SK-N-SH (cell line): Measurements from ENCODE around the gene DTNA. TPM values are rescaled to one million over a fixed set of nuclear protein-coding genes. Genes with fewer than 3 reads are reported as not detected.
"Not testable (repeated sequence)": the region's sequence is repeated elsewhere in the genome, so short reads cannot be mapped to it uniquely, and the experiment has no call there.

ENCODE experiments used
- CTCF ChIA-PET: fragments of 300-600, 350-600 bp; formaldehyde crosslinking; extraction: SDS; loops from one replicate; lab custom pipeline; 2021; lab: Yijun Ruan, JAX
- POLR2A ChIA-PET: fragments of 350-600 bp; sonication (Branson Sonifier 250); formaldehyde crosslinking; extraction: SDS; loops from one replicate; lab custom pipeline; 2020; ENCODE audit warnings: antibody characterized with exemption, inconsistent platforms; lab: Yijun Ruan, JAX
- DNase-seq: peaks from one replicate; pipeline ENCODE4 v3.0.0; 2012
- H2AFZ ChIP-seq: fragments of 200-600 bp; sonication (generic); 2 replicates; pipeline ENCODE4 v1.8.1; 2016; ENCODE audit warnings: antibody characterized with exemption, mild to moderate bottlenecking, low read depth
- H3F3A ChIP-seq: fragments of 200-600 bp; sonication (generic); replicated peaks from 2 replicates; pipeline ENCODE3; 2016; ENCODE audit warnings: antibody characterized with exemption, mild to moderate bottlenecking; ENCODE audit not compliant: insufficient read depth
- H3K27ac ChIP-seq, 2 experiments: fragments of 200-500 bp in 1 of 2; fragments of 200-600 bp in 1 of 2; sonication (Bioruptor generic) in 1 of 2; sonication (generic), shearing (Covaris generic) in 1 of 2; 2 replicates each; pipeline versions ENCODE4 v1.5.1 to v1.6.1; 2014 to 2016; ENCODE audit warnings: low read depth in 2 of 2, inconsistent platforms in 1 of 2, low read length in 1 of 2, mild to moderate bottlenecking in 1 of 2, mixed read lengths in 1 of 2
- H3K27me3 ChIP-seq: fragments of 200-600 bp; sonication (generic), shearing (Covaris generic); 2 replicates; pipeline ENCODE4 v1.6.1; 2016; ENCODE audit warnings: mixed run types; ENCODE audit not compliant: insufficient read depth
- H3K36me3 ChIP-seq, 2 experiments: fragments of 200-500 bp in 1 of 2; fragments of 200-600 bp in 1 of 2; sonication (Bioruptor generic) in 1 of 2; sonication (generic) in 1 of 2; replicated peaks in 1 of 2; 2 replicates each; pipeline versions ENCODE3 to v1.5.1; 2014 to 2016; ENCODE audit warnings: low read length in 1 of 2, mild to moderate bottlenecking in 1 of 2; ENCODE audit not compliant: insufficient read depth in 2 of 2, control insufficient read depth in 1 of 2
- H3K4me1 ChIP-seq, 2 experiments: fragments of 200-500 bp in 1 of 2; fragments of 200-600 bp in 1 of 2; sonication (Bioruptor generic) in 1 of 2; sonication (generic), shearing (Covaris generic) in 1 of 2; 2 replicates each; pipeline versions ENCODE4 v1.5.1 to v1.6.1; 2014 to 2016; ENCODE audit warnings: low read depth in 1 of 2, low read length in 1 of 2, mixed run types in 1 of 2; ENCODE audit not compliant: insufficient read depth in 2 of 2, control insufficient read depth in 1 of 2
- H3K4me2 ChIP-seq: fragments of 200-600 bp; sonication (generic), shearing (Covaris generic); 2 replicates; pipeline ENCODE4 v1.6.1; 2017; ENCODE audit warnings: mixed run types
- H3K4me3 ChIP-seq, 2 experiments: fragments of 200-500 bp in 1 of 2; fragments of 200-600 bp in 1 of 2; sonication (Bioruptor generic) in 1 of 2; sonication (generic), shearing (Covaris generic) in 1 of 2; 2 replicates each; pipeline versions ENCODE4 v1.5.1 to v1.8.1; 2014 to 2016; ENCODE audit warnings: low read depth in 2 of 2, inconsistent platforms in 1 of 2, low read length in 1 of 2, mild to moderate bottlenecking in 1 of 2, mixed read lengths in 1 of 2, moderate library complexity in 1 of 2
- H3K79me2 ChIP-seq: fragments of 200-600 bp; sonication (generic); 2 replicates; pipeline ENCODE4 v1.8.1; 2017; ENCODE audit warnings: mild to moderate bottlenecking; ENCODE audit not compliant: insufficient read depth
- H3K9ac ChIP-seq: fragments of 200-600 bp; sonication (generic); 2 replicates; pipeline ENCODE4 v1.6.1; 2017; ENCODE audit warnings: mixed run types
- H3K9me2 ChIP-seq: fragments of 200-600 bp; sonication (generic); 2 replicates; pipeline ENCODE4 v1.6.1; 2017; ENCODE audit warnings: mixed run types
- H3K9me3 ChIP-seq: fragments of 200-600 bp; sonication (generic); 2 replicates; pipeline ENCODE4 v1.6.1; 2017; ENCODE audit warnings: mixed run types, mild to moderate bottlenecking, moderate library complexity
- H4K20me1 ChIP-seq: fragments of 200-600 bp; sonication (generic); 2 replicates; pipeline ENCODE4 v1.6.1; 2017; ENCODE audit warnings: mild to moderate bottlenecking, mixed run types; ENCODE audit not compliant: insufficient read depth
- CHD2 ChIP-seq: fragments of 150-350 bp; IDR thresholded peaks from 2 replicates; pipeline ENCODE4 v1.6.1; 2018; ENCODE audit warnings: low read length; ENCODE audit not compliant: partially characterized antibody
- CTCF ChIP-seq: fragments of 200-600 bp; sonication (generic); IDR thresholded peaks from 2 replicates; pipeline ENCODE4 v1.6.1; 2017; ENCODE audit warnings: antibody characterized with exemption, mild to moderate bottlenecking, moderate library complexity
- EP300 ChIP-seq, 2 experiments: IDR thresholded peaks; 2 replicates each; pipeline versions ENCODE4 v1.4.0 to v1.6.1; 2012; ENCODE audit warnings: borderline replicate concordance in 1 of 2, low read depth in 1 of 2, low read length in 1 of 2
- GATA2 ChIP-seq: sonication (generic); formaldehyde crosslinking; IDR thresholded peaks from 2 replicates; pipeline ENCODE4 v1.5.0; 2020; ENCODE audit warnings: mild to moderate bottlenecking, missing genetic modification reagents
- MEF2A ChIP-seq: IDR thresholded peaks from 2 replicates; pipeline ENCODE4 v1.4.0; 2012; ENCODE audit warnings: low read depth, borderline replicate concordance
- NFIC ChIP-seq: IDR thresholded peaks from 2 replicates; pipeline ENCODE4 v1.4.0; 2012; ENCODE audit warnings: borderline replicate concordance
- RFX5 ChIP-seq: IDR thresholded peaks from 2 replicates; pipeline ENCODE4 v1.6.1; 2012; ENCODE audit warnings: mild to moderate bottlenecking, improper control_type of control experiment, low read length
- RXRA ChIP-seq: IDR thresholded peaks from 2 replicates; pipeline ENCODE4 v1.4.0; 2012; ENCODE audit warnings: low read depth, mild to moderate bottlenecking, borderline replicate concordance
- TCF12 ChIP-seq: IDR thresholded peaks from 2 replicates; pipeline ENCODE4 v1.4.0; 2012
- USF2 ChIP-seq: fragments of 150-350 bp; IDR thresholded peaks from 2 replicates; pipeline ENCODE4 v1.6.1; 2017; ENCODE audit warnings: antibody characterized with exemption, low read length, low read depth, borderline replicate concordance
- YY1 ChIP-seq: IDR thresholded peaks from 2 replicates; pipeline ENCODE4 v1.4.0; 2012; ENCODE audit warnings: low read depth, mild to moderate bottlenecking
- WGBS: methylation state at CpG from one replicate; pipeline ENCODE4 v1.1.6; 2017; ENCODE audit warnings: low lambda C conversion rate; 5-methylcytosine and 5-hydroxymethylcytosine counted together
- polyA plus RNA-seq, 3 experiments: library from polyadenylated mRNA; depleted of rRNA; stranded (reverse); fragments of >200 nt; gene quantifications; 2 replicates each; pipeline ENCODE4 v1.2.3, GENCODE V29; 2012
- TF ChIP-seq, protein P1 (sequence below): IDR thresholded peaks from 2 replicates; pipeline ENCODE4 v1.6.1; 2012; ENCODE audit warnings: mild to moderate bottlenecking, low read depth, low read length, moderate library complexity
- TF ChIP-seq, protein P2 (sequence below): IDR thresholded peaks from 2 replicates; pipeline ENCODE4; 2012

Gene DTNA
- polyA plus RNA-seq, 1 of the 3 experiments (the other 2 are of a cell fraction), result 7.9 TPM

DNA sequence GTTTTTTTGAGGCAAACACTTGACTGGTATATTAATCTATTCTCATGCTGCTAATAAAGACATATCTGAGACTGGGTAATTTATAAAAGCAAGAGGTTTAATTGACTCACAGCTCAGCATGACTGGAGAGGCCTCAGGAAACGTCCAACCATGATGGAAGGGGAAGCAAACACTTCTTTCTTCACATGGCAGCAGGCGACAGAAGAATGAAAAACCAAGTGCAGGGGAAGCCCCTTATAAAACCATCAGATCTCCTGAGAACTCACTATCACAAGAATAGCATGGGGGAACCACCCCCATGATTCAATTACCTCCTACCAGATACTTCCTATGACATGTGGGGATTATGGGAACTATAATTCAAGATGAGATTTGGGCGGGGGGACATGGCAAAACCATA is 194.9 kb downstream of the DTNA start:
- DNase-seq, result no peak
- CTCF ChIA-PET, result no interaction called here
- WGBS, result 47% methylated on average over 3 of the region's 3 CpGs
- Histone ChIP-seq H3K9me3 (no peaks in the 10 kb centered on the region), H3K27ac (no peak overlapping the region), H3F3A (no peaks in the 10 kb centered on the region), H3K4me1 (no peaks in the 10 kb centered on the region), H3K36me3 (no peaks in the 10 kb centered on the region), H3K9me2 (no peaks in the 10 kb centered on the region), H3K79me2 (no peaks in the 10 kb centered on the region), H3K4me2 (no peak overlapping the region), H4K20me1 (no peaks in the 10 kb centered on the region), H2AFZ (no peak overlapping the region), H3K27me3 (no peaks in the 10 kb centered on the region), H3K4me3 (no peak overlapping the region), H3K9ac (no peak overlapping the region)
- POLR2A ChIA-PET, result no interaction called here
- TF ChIP-seq, protein P1, sequence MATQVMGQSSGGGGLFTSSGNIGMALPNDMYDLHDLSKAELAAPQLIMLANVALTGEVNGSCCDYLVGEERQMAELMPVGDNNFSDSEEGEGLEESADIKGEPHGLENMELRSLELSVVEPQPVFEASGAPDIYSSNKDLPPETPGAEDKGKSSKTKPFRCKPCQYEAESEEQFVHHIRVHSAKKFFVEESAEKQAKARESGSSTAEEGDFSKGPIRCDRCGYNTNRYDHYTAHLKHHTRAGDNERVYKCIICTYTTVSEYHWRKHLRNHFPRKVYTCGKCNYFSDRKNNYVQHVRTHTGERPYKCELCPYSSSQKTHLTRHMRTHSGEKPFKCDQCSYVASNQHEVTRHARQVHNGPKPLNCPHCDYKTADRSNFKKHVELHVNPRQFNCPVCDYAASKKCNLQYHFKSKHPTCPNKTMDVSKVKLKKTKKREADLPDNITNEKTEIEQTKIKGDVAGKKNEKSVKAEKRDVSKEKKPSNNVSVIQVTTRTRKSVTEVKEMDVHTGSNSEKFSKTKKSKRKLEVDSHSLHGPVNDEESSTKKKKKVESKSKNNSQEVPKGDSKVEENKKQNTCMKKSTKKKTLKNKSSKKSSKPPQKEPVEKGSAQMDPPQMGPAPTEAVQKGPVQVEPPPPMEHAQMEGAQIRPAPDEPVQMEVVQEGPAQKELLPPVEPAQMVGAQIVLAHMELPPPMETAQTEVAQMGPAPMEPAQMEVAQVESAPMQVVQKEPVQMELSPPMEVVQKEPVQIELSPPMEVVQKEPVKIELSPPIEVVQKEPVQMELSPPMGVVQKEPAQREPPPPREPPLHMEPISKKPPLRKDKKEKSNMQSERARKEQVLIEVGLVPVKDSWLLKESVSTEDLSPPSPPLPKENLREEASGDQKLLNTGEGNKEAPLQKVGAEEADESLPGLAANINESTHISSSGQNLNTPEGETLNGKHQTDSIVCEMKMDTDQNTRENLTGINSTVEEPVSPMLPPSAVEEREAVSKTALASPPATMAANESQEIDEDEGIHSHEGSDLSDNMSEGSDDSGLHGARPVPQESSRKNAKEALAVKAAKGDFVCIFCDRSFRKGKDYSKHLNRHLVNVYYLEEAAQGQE, result no peak
- TF ChIP-seq MEF2A (no peak), RFX5 (no peak), CTCF (no peak), TCF12 (no peak), CHD2 (no peak), USF2 (no peak), EP300 (IDR thresholded peaks at IDR 0.05; ENCODE audit: borderline replicate concordance in 1 of 2, low read depth in 1 of 2, low read length in 1 of 2) (no peak), RXRA (no peak), YY1 (no peak), NFIC (no peak), GATA2 (CRISPR knock-in tag) (no peak)
- TF ChIP-seq, protein P2, sequence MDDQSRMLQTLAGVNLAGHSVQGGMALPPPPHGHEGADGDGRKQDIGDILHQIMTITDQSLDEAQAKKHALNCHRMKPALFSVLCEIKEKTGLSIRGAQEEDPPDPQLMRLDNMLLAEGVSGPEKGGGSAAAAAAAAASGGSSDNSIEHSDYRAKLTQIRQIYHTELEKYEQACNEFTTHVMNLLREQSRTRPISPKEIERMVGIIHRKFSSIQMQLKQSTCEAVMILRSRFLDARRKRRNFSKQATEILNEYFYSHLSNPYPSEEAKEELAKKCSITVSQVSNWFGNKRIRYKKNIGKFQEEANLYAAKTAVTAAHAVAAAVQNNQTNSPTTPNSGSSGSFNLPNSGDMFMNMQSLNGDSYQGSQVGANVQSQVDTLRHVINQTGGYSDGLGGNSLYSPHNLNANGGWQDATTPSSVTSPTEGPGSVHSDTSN, result no peak

DNA sequence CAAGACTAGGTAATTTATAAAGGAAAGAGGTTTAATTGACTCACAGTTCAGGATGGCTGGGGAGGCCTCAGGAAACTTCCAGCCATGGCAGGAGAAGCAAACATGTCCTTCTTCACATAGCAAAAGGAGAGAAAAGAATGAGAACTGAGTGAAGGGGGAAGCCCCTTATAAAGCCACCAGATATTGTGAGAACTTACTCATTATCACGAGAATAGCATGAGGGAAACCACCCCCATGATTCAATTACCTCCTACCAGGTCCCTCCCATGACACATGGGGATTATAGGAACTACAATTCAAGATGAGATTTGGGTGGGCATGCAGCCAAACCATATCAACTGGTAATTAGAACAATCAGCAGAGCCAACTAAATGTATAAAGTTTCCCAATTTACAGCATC is 196.9 kb downstream of the DTNA start:
- H3K9me2 ChIP-seq, H3K27ac ChIP-seq, CTCF ChIA-PET, H2AFZ ChIP-seq, H3K4me1 ChIP-seq, H4K20me1 ChIP-seq, H3K9ac ChIP-seq, H3K27me3 ChIP-seq, POLR2A ChIA-PET, H3K9me3 ChIP-seq, H3K4me2 ChIP-seq, H3K36me3 ChIP-seq, H3K4me3 ChIP-seq, DNase-seq, H3F3A ChIP-seq, H3K79me2 ChIP-seq: not testable (repeated sequence)
- WGBS, result 6% methylated on average over 1 of the region's 1 CpG
